GM12878 (cell line): ENCODE measurements around the gene MAP7D2. TPM values are rescaled to one million over a fixed set of nuclear protein-coding genes. Genes with fewer than 3 reads are reported as not detected.

Source experiments
- ATAC-seq: fragments of 200-7000 bp; cut with Tn5 transposase; 3 replicates; pipeline ENCODE4 v1.9.1; 2020; ENCODE audit warnings: mild to moderate bottlenecking, moderate library complexity
- BruUV-seq: library from RNA; stranded (reverse); fragments of 400-500 nt; replicated peaks from 2 replicates; lab custom pipeline; 2021; lab: Mats Ljungman, UMichigan
- CTCF ChIA-PET: fragments of 300-600 bp; sonication (Branson Sonifier 250); formaldehyde crosslinking; extraction: SDS; loops from one replicate; lab custom pipeline; 2021; ENCODE audit warnings: inconsistent platforms; lab: Yijun Ruan, JAX
- POLR2A ChIA-PET: fragments of 350-600 bp; formaldehyde crosslinking; extraction: SDS; loops from one replicate; lab custom pipeline; 2021; ENCODE audit warnings: inconsistent platforms; lab: Charles Lee
- RAD21 ChIA-PET: fragments of 300-600 bp; sonication (Branson Sonifier 250); formaldehyde crosslinking; loops from one replicate; lab custom pipeline; 2023; ENCODE audit warnings: antibody characterized with exemption; ENCODE audit not compliant: unreplicated experiment; lab: Charles Lee
- SMC1A ChIA-PET: fragments of 300-600 bp; sonication (Branson Sonifier 250); formaldehyde crosslinking; loops from one replicate; lab custom pipeline; 2023; ENCODE audit not compliant: unreplicated experiment, uncharacterized antibody; lab: Charles Lee
- DNase-seq: peaks from one replicate; pipeline ENCODE4 v3.0.0-alpha.2; 2011; ENCODE audit warnings: low read depth, low spot score
- FAIRE-seq: peaks from 3 replicates; lab custom pipeline; 2011; peaks lifted over from hg19 to GRCh38; lab: Jason Lieb, UNC
- H2AFZ ChIP-seq: 2 replicates; pipeline ENCODE4 v1.6.0; 2011; ENCODE audit warnings: low read depth, low read length, control low read depth; ENCODE audit not compliant: control insufficient read depth
- H3K27ac ChIP-seq: 2 replicates; pipeline ENCODE4 v1.5.1; 2011; ENCODE audit warnings: control low read depth; ENCODE audit not compliant: control insufficient read depth, insufficient read depth
- H3K27me3 ChIP-seq, 2 experiments: replicated peaks in 1 of 2; 2 replicates each; pipeline versions ENCODE4 v1.6.0 to v1.6.1; 2011; ENCODE audit warnings: low read length in 1 of 2; ENCODE audit not compliant: control insufficient read depth in 2 of 2, insufficient read depth in 2 of 2
- H3K36me3 ChIP-seq, 2 experiments: 2 replicates each; pipeline ENCODE4 v1.5.1; 2011; ENCODE audit warnings: low read length in 1 of 2; ENCODE audit not compliant: control insufficient read depth in 2 of 2, insufficient read depth in 2 of 2
- H3K4me1 ChIP-seq: 2 replicates; pipeline ENCODE4 v1.6.1; 2011; ENCODE audit warnings: mild to moderate bottlenecking, low read length, moderate library complexity, mixed read lengths; ENCODE audit not compliant: control insufficient read depth, insufficient read depth
- H3K4me2 ChIP-seq: 2 replicates; pipeline ENCODE4 v1.6.0; 2011; ENCODE audit warnings: control low read depth; ENCODE audit not compliant: control insufficient read depth, insufficient read depth
- H3K4me3 ChIP-seq: fragments of 200-600 bp; sonication (generic); 2 replicates; pipeline ENCODE4 v1.5.1; 2016
- H3K79me2 ChIP-seq: 2 replicates; pipeline ENCODE4 v1.6.0; 2011; ENCODE audit warnings: low read length; ENCODE audit not compliant: control insufficient read depth, insufficient read depth
- H3K9ac ChIP-seq: 2 replicates; pipeline ENCODE4 v1.8.0; 2011; ENCODE audit warnings: low read length, control low read depth, mixed read lengths; ENCODE audit not compliant: control insufficient read depth, insufficient read depth
- H3K9me3 ChIP-seq: replicated peaks from 3 replicates; pipeline ENCODE4 v1.5.1; 2011; ENCODE audit warnings: mild to moderate bottlenecking, low read length; ENCODE audit not compliant: control insufficient read depth, insufficient read depth
- H4K20me1 ChIP-seq: 2 replicates; pipeline ENCODE4 v1.6.0; 2011; ENCODE audit not compliant: control insufficient read depth, insufficient read depth
- ASH2L ChIP-seq: fragments of 300-600, 200-600 bp; sonication (generic); IDR thresholded peaks from 2 replicates; pipeline ENCODE4 v1.6.1; 2017; ENCODE audit warnings: low read depth, mild to moderate bottlenecking, borderline replicate concordance
- BCL11A ChIP-seq: IDR thresholded peaks from 2 replicates; pipeline ENCODE4 v1.6.1; 2011; ENCODE audit warnings: low read depth, low read length
- BRCA1 ChIP-seq: IDR thresholded peaks from 2 replicates; pipeline ENCODE4 v1.6.1; 2011; ENCODE audit warnings: low read depth, low read length, improper control_type of control experiment
- CBFB ChIP-seq: IDR thresholded peaks from 2 replicates; pipeline ENCODE4 v1.6.1; 2016; ENCODE audit warnings: antibody characterized with exemption, low read depth
- CHD4 ChIP-seq: fragments of 200-600 bp; sonication (generic); IDR thresholded peaks from 2 replicates; pipeline ENCODE4 v1.6.1; 2016; ENCODE audit warnings: mild to moderate bottlenecking
- MYC ChIP-seq: IDR thresholded peaks from 2 replicates; pipeline ENCODE4 v1.6.1; 2011; ENCODE audit warnings: mild to moderate bottlenecking, low read length, moderate library complexity, inconsistent platforms; ENCODE audit not compliant: insufficient read depth, insufficient replicate concordance, insufficient read length, severe bottlenecking
- NR2C2 ChIP-seq: IDR thresholded peaks from 2 replicates; pipeline ENCODE4 v1.6.1; 2011; ENCODE audit warnings: borderline replicate concordance, low read depth; ENCODE audit not compliant: control insufficient read depth, insufficient read length
- RFX5 ChIP-seq: IDR thresholded peaks from 2 replicates; pipeline ENCODE4 v1.6.1; 2011; ENCODE audit warnings: low read depth, low read length, improper control_type of control experiment
- TCF3 ChIP-seq: IDR thresholded peaks from 2 replicates; pipeline ENCODE4 v1.6.1; 2012; ENCODE audit warnings: low read depth, mild to moderate bottlenecking, low read length, borderline replicate concordance; ENCODE audit not compliant: insufficient read depth
- USF1 ChIP-seq: IDR thresholded peaks from 2 replicates; pipeline ENCODE4 v1.6.1; 2011; ENCODE audit warnings: borderline replicate concordance, low read depth, mild to moderate bottlenecking, moderate library complexity, mixed read lengths, low read length; ENCODE audit not compliant: insufficient read depth; ENCODE audit errors: extremely low read length
- ZNF274 ChIP-seq: IDR thresholded peaks from one replicate; pipeline ENCODE4 v1.8.0; 2011; ENCODE audit not compliant: insufficient read length, insufficient read depth
- WGBS: methylation state at CpG from one replicate; pipeline ENCODE4 v1.1.6; 2016; ENCODE audit warnings: low lambda C conversion rate; ENCODE audit not compliant: insufficient replicate concordance, insufficient coverage; ENCODE audit errors: missing lambda C conversion rate; 5-methylcytosine and 5-hydroxymethylcytosine counted together
- in situ Hi-C: fragments of 300-500 bp; cut with MboI; formaldehyde crosslinking; loops from 9 replicates; pipeline ENCODE4 v1.14.3; 2018; ENCODE audit warnings: mixed read lengths
- intact Hi-C: fragments of 100-400 bp; cut with micrococcal nuclease; formaldehyde crosslinking; loops from one replicate; pipeline ENCODE4 v1.14.2; 2022; ENCODE audit not compliant: unreplicated experiment
- polyA plus RNA-seq, 11 experiments: library from polyadenylated mRNA; depleted of rRNA in 4 of 11; unstranded in 6 of 11; stranded (reverse) in 5 of 11; fragments of >200 nt; fragmentation: Nextera tagmentation in 4 of 11; fragmentation: Illumina TruSeq in 1 of 11; extraction: Ambion mirVana in 4 of 11; extraction: Trizol in 1 of 11; gene quantifications; 1 replicate in 1 of 11; 2 replicates in 10 of 11; pipeline versions ENCODE4 v1.2.1 to v1.2.3, GENCODE V29; 2011 to 2016; ENCODE audit warnings: inconsistent platforms in 2 of 11, missing spikeins in 2 of 11, low read depth in 1 of 11
- total RNA-seq, 4 experiments: library from RNA; depleted of rRNA in 3 of 4; stranded (reverse); fragments of >200 nt in 3 of 4; fragmentation: Illumina TruSeq in 1 of 4; extraction: Trizol in 1 of 4; gene quantifications; 2 replicates each; pipeline versions ENCODE4 v1.2.1 to v1.2.3, GENCODE V29; 2013 to 2021
- TF ChIP-seq, protein P1 (sequence below): fragments of 450-650 bp; IDR thresholded peaks from 2 replicates; pipeline ENCODE4 v1.6.1; 2018; ENCODE audit warnings: mild to moderate bottlenecking, low read depth, moderate library complexity; ENCODE audit not compliant: partially characterized antibody

MAP7D2 gene
- total and polyA plus RNA-seq, 10 of the 15 experiments (the other 5 are each of a cell fraction or from before 2014, with no cell fraction given) = 0.06 to 18.4 (median 0.22) TPM

- SMC1A ChIA-PET = no interaction called here
- no TSS peak for BruUV-seq
- no peak overlapping the region for H3K9ac ChIP-seq
- H3K27ac ChIP-seq = no peak overlapping the region
- WGBS = 85% methylated on average over 3 of the region's 3 CpGs
- H3K36me3 ChIP-seq = peaks cover 0 to 3% of the 10 kb centered on the region in 2 experiments; a peak in 2 of 4 replicates
- DNase-seq (no peak), FAIRE-seq (no peak), ATAC-seq (no peak)
- no peaks in the 10 kb centered on the region for H4K20me1 ChIP-seq
- H3K9me3 ChIP-seq = no peaks in the 10 kb centered on the region
- POLR2A ChIA-PET = interaction anchor here (1.9 kb wide), 1 partner anchor 11 kb away, joined by 5 read pairs; the partner anchor contains the start of gene EIF1AX
- RAD21 ChIA-PET = no interaction called here
- in situ Hi-C loops (no loop called here), intact Hi-C loops (no loop called here)
- CTCF ChIA-PET = interaction anchor here (1.4 kb wide), 1 partner anchor 11 kb away, joined by 3 read pairs; no protein-coding TSS in a partner anchor
- TF ChIP-seq BRCA1 = no peak
- TF ChIP-seq NR2C2 = no peak
- TF ChIP-seq TCF3 = no peak
- no peak for TF ChIP-seq CHD4
- TF ChIP-seq CBFB = no peak
- TF ChIP-seq USF1 = no peak
- no peaks in the 10 kb centered on the region for H3K79me2 ChIP-seq
- no peaks in the 10 kb centered on the region for H3K4me1 ChIP-seq
- H3K4me2 ChIP-seq = no peak overlapping the region
- no peaks in the 10 kb centered on the region for H3K27me3 ChIP-seq
- H3K4me3 ChIP-seq = no peak overlapping the region
- H2AFZ ChIP-seq = no peak overlapping the region
Observed at GRCh38 chrX:20151689-20152088, 35.0 kb upstream of the MAP7D2 start.

- H4K20me1 ChIP-seq = no peaks in the 10 kb centered on the region
- no peak overlapping the region for H3K4me3 ChIP-seq
- in situ Hi-C loops (no loop called here), intact Hi-C loops (no loop called here)
- H3K9me3 ChIP-seq = no peaks in the 10 kb centered on the region
- H2AFZ ChIP-seq = no peak overlapping the region
- CTCF ChIA-PET = no interaction called here
- RAD21 ChIA-PET = no interaction called here
- H3K36me3 ChIP-seq = no peaks in the 10 kb centered on the region
- no peak for ATAC-seq
- DNase-seq = no peak
- SMC1A ChIA-PET = interaction anchor here (0.9 to 1.1 kb wide), 2 partner anchors 8 to 11 kb away, joined by 3 read pairs; no protein-coding TSS in a partner anchor
- H3K4me1 ChIP-seq = no peaks in the 10 kb centered on the region
- POLR2A ChIA-PET = no interaction called here
- no peaks in the 10 kb centered on the region for H3K27me3 ChIP-seq
- WGBS = 72% methylated on average over 2 of the region's 2 CpGs
- no peaks in the 10 kb centered on the region for H3K79me2 ChIP-seq
- H3K9ac ChIP-seq = no peak overlapping the region
- H3K4me2 ChIP-seq = no peak overlapping the region
- H3K27ac ChIP-seq = no peak overlapping the region
- FAIRE-seq = no peak
- BruUV-seq = no TSS peak
- TF ChIP-seq RFX5 (no peak), MYC (no peak), BCL11A (no peak), ASH2L (no peak), ZNF274 (no peak)
- TF ChIP-seq, protein P1, sequence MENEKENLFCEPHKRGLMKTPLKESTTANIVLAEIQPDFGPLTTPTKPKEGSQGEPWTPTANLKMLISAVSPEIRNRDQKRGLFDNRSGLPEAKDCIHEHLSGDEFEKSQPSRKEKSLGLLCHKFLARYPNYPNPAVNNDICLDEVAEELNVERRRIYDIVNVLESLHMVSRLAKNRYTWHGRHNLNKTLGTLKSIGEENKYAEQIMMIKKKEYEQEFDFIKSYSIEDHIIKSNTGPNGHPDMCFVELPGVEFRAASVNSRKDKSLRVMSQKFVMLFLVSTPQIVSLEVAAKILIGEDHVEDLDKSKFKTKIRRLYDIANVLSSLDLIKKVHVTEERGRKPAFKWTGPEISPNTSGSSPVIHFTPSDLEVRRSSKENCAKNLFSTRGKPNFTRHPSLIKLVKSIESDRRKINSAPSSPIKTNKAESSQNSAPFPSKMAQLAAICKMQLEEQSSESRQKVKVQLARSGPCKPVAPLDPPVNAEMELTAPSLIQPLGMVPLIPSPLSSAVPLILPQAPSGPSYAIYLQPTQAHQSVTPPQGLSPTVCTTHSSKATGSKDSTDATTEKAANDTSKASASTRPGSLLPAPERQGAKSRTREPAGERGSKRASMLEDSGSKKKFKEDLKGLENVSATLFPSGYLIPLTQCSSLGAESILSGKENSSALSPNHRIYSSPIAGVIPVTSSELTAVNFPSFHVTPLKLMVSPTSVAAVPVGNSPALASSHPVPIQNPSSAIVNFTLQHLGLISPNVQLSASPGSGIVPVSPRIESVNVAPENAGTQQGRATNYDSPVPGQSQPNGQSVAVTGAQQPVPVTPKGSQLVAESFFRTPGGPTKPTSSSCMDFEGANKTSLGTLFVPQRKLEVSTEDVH = no peak
Observed at GRCh38 chrX:20149326-20149725, 32.6 kb upstream of the MAP7D2 start.
